ENCODE data around the gene SFRP2. TPM values are rescaled to one million over a fixed set of nuclear protein-coding genes. Genes with fewer than 3 reads are reported as not detected.
A peak's percentile ranks its signal among the peaks of the same experiment; 100 is the strongest.

Gene SFRP2
- total RNA-seq, 1 donor from 2014 or later: not detected

DNA sequence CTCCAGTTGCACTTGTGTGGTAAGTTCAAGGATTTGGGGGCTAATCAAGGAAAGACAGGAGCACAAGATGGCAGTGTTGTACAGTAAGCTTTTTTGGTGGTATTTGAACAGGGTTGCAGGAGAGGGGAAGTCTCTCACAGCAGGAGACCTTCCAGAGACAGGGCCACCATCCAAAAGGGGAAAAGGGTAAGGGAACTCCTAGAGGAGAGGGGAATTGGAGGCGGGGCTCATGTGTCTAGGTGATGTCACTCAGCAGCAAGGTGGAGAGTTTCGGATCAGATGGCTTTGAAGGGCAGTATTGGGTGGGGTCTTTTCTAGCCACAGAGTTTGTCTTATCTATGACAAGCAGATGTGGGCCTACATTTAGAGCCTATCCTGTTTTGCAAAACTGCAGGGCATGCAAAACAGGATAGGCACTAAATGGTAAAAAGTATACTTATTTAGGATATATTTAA lies 15.6 kb downstream of the SFRP2 start:
- DNase-seq (ENCODE audit: low read depth): no peak

DNA sequence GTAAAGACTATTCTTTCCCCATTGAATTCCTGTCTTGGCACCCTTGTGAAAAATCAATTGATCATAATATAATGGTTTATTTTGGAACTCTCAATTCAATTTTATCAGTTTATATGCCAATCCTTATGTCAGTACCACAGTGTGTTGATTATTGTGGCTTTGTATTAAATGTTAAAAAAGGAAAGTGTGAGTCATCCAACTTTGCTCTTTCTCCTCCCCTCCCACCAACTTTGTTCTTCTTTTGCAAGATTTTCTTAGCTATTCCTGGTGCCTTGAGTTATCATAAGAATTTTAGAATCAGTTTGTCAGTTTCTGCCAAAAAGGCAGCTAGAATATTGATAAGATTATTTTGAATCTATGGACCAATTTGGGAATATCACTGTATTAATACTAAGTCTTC lies 17.8 kb downstream of the SFRP2 start:
- DNase-seq (ENCODE audit: low read depth): no peak

DNA sequence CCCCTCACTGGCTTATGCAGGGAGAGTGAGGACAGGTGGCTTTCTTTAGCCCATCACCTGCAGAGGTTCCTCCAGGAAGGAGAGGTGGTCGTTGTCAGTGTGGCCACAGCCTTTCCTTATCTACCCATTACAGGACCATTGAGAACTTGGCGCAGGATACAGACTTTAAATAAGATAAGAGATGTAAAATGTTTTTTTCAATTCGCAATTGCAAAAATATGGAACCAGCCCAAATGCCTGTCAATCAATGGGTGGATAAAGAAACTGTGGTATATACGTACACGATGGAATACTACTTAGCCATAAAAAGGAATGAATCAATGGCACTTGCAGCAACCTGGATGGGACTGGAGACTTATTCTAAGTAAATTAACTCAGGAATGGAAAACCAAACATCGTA lies 22.1 kb downstream of the SFRP2 start:
- DNase-seq (ENCODE audit: low read depth): no peak

DNA sequence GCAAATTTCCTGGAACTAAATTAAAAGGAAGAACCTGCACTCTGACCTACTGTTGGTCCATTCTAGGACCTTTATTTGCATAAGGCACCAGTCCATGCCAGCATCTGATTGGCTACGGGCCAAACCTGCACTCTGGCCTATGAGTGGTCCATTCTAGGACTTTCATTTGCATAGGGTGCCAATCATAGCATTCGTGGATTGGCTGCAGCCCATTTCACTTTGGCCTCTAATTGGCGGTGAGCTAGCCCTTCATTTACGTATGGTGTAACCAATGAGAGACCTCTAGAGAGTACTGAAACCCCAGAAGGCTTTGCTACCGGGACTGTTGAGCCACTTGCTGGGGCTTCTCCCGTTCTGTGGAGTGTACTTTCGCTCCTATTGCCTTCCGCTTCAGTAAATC lies 23.0 kb downstream of the SFRP2 start:
- no peak for DNase-seq (ENCODE audit: low read depth)

DNA sequence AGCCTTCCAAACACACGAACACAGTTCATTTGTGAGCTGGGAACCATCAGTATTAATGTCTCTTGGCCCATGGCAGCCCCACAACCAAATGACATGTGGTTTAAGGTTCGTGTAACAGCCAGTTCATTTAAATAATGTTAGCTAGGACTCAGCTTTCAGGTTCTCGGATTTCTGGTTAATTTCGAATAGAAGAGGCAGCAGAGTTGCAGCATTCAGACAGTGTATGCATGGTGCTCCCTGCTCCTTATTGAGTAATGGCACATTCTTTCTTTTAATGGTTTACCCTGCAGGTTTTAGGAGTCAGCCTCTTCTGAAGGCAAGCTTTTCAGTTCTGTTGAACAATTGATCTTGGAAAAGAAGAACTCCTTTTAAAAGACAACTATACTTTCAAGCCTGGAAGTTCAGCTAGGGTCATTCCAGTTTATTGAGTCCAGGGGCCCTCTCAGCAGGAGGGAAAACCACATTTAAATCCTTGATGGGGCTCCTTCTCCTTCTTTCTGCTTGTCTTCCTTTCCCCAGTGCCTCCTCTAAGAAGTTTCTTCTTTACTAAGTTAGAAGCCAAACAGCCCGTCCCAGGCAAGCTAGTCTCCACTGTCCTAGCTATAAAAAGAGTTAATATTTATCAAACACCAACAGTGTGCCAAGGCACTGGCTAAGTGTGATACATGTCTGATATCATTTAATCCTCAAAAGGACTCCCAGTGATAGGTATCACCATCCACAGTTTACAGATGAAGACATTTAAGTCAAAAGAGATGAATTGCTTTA lies 24.1 kb downstream of the SFRP2 start:
- DNase-seq (ENCODE audit: low read depth): peak; percentile 45

DNA sequence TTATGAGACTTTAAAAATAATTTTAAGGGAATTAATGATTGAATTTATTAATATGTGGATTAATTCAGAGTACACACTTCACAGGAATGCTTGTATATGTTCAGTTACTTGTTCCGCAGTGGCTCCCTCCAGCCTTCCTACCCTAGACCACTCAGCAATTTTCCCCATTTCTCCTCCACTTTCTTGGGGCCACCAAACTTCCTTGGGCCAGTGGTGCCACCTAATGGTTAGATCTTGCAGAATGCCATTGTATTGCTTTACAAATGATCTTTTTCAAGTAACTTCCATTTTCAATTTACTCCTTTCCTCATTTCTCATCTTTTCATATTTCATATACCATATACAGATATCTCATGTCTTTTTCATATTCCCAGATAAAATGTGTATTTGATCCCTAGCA lies 25.5 kb downstream of the SFRP2 start:
- DNase-seq (ENCODE audit: low read depth): no peak

DNA sequence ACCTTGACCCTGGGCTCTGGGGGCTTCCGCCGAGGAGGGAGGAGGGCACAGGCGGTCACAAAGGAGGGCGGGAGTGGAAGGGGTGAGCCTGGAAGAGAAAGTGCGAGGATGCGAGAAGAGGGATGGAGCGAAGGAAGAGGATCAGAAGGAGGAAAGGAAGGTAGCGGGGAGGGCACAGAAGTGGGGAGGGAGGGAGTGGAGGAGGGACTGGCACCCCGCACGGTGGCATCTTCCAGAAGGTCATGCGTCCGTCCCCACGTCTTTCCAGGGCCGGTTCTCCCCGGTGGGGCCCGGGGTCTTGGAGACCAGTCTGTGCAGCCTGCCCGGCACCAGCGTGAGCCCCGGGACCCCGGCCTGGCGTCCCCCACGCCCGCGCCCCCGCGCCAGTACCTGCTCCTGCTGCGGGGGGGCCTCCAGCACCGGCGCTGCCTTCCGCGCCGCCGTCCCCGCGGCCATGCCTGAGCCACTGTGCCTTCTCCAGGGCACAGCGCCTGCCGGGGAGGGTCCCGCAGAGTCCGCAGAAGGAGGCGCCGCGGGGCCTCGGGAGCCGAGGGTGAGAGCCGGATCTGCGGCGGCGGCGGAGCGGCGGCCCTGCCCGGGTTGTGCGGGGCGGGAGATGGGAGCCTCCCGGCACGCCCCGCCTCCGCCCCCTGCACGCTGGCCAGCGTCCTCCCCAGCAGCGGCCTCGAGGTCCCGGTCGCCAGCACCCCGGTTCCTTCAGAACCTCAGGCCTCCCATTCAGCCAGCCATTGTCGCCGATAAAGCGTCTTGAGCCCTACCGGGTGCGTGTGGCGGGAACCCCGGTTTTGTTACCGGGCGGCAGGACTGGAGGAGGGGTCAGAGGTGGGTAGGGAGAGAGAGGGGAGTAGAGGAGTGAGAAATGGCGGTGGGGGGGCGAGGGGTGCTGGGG lies 29.2 kb downstream of the SFRP2 start, which contains the start of gene RNF175:
TSS of gene RNF175 (minus strand) at position 618 of the 910 bp plus-strand sequence. CDS start at position 456, 162 bp downstream.
- DNase-seq (ENCODE audit: low read depth): no peak

DNA sequence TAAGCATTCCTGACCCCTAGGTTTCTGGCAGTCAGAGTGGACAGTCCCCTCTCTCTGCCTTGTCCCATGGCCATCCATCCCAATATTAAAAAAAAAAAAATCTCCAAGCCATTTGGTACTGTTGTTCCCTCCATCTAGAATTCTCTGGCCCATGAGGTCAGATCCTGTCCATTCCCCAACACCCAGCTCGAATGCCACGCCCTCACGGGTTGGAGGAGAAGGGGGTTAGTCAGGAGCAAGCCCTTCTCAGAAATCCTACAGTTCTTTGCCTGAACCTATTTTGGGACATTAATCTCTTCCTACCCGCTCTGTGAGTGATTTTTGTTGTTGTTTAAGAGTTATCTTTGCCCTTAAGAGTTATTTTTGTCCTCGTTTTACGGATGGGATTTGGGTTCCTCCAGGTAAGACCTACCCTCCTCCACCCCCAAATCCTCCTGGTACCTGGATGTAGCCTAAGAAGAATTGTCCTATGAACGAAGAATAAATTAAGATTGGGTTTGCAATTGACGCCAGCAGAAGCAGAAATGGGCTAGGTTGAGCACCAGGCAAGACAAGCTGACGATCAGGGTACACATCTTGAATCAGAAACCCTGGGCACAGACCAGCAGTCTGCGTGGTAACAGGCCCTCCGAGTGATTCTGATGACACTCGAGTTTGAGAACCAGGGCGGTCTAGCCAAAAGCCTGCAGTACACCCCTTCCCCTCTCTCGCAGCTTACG lies 30.0 kb downstream of the SFRP2 start:
- no peak for DNase-seq (ENCODE audit: low read depth)

DNA sequence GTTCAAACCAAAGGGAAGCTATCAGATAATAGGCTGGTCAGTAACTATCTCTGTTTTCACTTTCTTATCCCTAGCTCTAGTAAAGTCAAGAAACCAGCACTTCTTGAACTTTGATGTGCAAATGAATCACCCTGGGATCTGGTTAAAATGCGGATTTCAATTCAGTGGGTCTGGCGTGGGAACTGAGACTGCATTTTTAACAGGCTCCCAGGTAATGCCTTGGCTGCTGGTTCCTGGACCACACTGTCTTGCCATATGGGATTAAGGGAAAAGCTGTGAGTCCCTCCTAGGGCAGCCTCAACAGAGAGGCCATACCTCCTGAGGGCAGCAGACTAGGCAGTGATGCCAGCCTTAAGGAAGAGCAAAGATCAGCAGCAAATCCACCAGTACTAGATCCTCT lies 30.7 kb downstream of the SFRP2 start:
- no peak for DNase-seq (ENCODE audit: low read depth)

DNA sequence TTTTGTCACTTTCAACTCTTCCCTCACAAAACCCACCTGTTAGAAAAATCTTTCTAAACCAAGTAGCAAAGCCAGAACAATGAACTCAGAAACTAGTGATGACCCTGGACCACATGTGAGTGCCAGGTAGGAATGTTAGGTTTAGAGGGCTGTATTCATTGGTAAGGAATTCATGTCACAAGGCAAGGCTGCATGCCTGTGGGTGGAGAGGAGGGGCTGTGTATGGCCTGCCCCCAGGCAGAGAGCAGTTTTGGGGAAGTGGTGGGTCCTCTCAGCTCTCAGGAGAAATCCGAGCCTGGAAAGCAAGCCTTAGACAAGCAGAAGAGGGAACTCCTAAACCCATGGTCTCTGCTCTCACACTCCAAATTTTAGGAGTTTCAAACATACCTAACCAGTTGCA lies 31.5 kb downstream of the SFRP2 start:
- no peak for DNase-seq (ENCODE audit: low read depth)

DNA sequence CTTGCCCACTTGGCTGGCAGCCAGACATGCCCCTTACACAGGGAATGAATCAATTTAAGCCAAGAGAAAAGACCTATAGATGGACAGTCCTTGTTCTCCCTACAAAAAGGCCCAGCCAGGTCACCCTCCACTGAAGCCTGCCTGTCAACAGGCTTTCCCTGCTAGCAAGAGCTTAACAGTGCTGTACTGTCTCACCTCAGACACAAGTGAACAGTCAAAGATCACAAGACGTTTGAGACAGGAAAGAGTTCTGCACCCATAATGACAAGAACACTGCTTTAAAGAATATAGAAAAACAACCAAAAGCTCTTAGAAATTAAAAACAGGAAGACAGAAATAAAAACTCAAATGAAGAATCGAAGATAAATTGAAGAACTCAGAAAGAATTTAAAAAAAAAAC lies 33.7 kb downstream of the SFRP2 start:
- DNase-seq (ENCODE audit: low read depth): no peak

DNA sequence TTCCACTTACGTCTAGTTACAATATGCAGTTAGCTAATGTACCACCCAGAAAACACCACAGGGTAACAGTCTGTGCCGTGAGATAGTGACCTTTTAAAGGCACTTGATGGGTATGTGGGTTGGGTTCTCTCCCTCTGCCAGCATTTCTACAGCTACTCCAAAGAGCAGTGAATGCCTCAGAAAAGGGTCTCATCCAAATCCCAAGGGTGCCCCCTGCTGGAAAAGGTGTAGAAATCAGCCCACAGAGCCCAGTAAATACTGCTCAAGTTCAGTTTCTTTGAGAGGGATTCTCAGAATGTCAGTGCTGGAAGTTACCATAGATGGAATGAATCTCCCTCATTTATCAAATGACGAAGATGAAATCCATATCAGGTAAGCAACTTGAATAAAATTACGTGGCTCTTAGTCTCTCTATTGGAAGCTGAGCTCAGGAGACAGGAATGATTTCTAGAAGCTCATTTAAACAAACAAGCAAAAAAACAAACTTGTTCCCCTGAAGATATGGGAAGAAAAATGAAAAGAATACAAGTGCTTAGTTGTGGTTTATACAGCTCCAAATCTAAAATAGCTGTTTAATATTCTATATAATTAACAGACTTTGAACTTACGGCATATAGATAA lies 38.6 kb downstream of the SFRP2 start:
- DNase-seq (ENCODE audit: low read depth): peak; percentile 87

DNA sequence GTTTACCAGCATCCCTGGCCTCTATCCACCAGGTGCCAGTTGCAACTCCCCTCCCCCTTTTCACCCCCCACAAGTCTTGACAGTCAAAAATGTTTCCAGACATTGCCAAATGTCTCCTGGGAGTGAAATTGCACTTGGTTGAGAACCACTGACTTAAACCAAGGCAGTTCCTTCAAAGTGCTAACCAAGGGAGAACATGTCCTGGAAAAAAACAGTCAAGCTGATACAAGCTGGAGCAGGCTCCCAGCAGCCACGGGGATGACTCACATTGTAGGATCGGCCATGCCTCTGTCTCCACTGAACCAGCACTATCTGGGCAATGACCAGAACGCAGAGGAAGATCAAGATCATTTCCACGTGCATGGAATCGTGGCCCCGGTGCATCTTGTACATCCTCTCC lies 40.5 kb downstream of the SFRP2 start:
- DNase-seq (ENCODE audit: low read depth): peak; percentile 59

DNA sequence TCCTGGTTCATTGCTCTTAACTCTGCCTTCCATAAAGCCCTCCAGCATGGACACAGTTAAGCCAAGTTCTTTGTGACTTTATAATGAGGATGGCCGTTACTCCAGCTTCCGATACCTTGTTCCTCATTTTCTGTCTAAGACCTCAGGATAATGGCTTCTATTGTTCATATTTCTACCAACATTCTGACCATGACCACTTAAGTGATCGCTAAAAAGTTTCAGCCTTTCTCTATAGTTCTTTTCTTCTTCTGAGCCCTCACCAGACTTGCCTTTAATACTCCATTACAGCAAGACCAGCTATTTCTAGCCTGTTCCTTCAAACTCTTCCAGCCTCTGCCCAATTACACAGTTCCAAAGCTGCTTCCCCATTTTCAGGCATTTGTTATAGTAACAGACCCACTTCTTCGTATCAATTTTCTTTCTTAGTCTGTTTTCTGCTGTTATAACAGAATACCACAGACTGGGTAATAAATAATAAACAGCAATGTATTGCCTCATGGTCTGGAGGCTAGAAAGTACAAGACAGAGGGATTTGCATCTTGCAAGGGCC lies 41.4 kb downstream of the SFRP2 start:
- no peak for DNase-seq (ENCODE audit: low read depth)

DNA sequence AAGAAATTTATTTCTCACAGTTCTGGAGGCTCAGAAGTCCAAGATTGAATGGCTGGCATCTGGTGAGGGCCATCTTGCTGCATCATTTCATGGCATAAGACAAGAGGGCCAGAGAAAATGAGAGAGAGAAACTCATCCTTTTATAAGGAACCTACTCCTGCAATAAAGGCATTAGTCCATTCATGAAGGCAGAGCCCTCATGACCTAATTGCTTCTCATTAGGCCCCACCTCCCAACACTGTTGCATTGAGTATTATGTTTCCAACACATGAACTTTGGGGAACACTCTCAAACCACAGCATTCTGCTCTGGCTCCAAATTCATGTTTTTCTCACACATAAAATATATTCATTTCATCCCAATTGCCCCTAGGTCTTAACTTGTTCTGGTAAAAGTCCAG lies 43.2 kb downstream of the SFRP2 start:
- peak; percentile 8 for DNase-seq (ENCODE audit: low read depth)

DNA sequence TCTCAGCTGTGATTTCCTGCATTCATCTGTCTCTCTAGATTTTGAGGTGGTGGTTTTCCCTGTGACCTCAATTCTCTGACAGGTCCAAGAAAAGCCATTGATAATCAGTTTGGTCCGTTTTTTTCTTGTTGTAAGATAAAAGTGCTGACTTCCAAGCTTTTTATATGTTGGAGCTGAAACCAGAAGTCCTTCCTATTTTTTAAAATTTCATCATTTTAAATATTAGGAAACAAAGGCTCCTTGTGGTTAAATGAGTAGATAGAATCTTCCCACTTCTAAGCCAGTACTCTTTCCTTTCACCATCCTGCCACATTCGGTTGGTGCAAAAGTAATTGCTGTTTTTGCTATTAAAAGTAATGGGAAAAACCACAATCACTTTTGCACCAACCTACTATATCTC lies 47.3 kb downstream of the SFRP2 start:
- no peak for DNase-seq (ENCODE audit: low read depth)

DNA sequence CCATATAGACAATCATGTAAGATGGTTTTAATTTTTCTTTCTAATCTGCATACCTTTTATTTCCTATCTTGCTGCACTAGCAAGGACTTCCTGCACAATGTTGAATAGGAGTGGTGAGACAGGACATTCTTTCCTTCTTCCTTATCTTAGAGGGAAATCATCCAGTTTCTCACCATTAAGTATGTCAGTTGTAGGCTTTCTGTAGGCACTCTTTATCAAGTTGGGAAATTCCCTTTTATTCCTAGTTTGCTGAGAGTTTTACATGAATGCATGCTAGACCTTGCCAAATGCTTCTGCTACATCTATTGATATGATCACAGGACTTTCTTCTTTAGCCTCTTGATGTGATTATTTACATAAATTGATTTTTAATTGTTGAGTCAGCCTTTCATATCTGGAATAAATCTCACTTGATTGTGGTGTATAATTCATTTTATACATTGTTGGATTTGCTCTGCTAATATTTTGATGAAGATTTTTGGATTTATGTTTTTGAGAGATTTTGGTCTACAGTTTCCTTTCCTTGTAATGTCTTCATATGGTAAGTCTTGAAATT lies 52.9 kb downstream of the SFRP2 start:
- DNase-seq (ENCODE audit: low read depth): no peak

DNA sequence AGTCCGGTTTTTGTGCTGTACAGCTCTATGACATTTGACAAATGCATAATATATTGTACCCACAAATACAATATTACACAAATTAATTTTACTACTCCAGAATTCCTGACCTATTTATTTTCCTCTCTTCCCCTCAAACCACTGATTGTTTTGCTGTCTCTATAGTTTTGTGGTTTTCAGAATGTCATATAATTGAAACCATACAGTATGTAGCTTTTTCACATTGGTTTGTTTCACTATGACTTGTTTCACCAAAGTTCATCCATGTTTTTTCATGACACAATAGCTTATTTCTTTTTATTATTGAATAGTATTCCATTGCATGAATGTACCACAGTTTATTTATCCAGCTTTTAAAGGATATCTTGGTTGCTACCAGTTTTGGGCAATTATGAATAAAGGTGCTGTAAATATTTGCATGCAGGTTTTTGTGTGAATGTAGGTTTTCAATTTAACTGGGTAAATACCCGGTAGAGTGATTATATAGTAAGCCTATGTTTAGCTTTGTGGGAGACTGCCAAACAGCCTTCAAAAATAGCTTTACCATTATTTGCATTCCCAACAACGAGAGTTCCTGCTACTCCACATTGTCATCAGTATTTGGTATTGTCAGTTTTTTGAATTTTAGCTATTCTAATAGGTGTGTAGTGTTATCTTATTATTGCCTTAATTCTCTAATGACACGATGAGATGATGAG lies 55.0 kb downstream of the SFRP2 start:
- DNase-seq (ENCODE audit: low read depth): no peak

DNA sequence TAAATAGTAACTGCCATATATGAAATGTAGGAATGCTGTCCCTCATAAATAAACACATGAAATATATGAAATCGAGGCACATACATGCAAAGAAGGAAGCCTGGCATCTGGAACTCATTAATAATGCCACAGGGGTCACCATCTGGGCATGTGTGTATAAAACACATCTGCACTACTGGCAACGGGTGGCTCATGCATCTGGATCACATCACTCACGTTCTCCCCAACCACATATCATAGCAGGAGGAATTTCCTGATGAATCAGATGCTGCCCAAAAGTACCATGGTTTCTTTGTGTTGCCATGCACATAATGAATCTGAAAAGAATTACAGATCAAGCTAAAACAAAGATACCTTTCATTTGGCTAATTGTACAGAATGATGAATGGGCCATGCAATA lies 57.6 kb downstream of the SFRP2 start:
- DNase-seq (ENCODE audit: low read depth): peak; percentile 73
